Measurements from ENCODE around the gene HOXA7.

DNA sequence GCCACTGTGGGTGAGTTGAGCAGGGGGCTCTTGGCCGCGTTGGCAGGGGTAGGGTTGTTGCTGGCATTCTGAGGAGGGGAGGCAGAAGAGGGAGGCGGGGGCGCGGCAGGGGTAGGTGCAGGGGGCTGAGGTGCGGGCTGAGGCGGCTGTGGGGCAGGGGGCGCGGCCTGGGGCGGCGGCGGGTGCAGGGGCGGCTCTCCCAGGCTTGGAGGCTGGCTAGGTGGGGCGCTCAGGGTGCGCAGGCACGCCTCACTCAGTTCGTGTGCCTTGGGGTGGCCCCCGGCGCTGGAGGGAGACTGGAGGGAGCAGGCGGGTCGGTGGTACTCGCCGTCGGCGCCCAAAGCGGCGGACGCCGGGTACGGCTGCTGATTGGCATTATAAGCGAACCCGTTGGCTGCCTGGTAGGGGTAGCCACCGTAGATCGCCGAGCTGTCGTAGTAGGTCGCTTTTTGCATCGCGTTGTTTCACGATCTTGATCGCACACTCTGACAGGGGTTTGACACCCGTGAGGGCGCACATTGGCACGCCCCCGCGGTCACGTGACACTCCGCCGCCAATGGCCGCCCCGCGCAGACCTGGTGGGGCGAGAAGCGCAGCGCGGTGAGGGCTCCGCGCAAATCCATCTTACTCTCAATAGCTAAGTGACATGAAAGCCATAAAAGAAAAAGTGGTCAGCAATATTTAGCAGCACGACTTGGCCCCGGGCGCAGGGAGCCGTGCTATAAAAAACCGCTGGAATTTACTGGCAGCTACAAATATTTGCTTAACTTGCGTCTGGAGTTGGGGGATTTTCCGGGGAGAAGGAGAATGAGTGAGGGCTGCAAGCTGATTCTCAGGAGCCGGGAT lies 46.1 kb downstream of the HOXA7 start:
- TF ChIP-seq, protein P1, sequence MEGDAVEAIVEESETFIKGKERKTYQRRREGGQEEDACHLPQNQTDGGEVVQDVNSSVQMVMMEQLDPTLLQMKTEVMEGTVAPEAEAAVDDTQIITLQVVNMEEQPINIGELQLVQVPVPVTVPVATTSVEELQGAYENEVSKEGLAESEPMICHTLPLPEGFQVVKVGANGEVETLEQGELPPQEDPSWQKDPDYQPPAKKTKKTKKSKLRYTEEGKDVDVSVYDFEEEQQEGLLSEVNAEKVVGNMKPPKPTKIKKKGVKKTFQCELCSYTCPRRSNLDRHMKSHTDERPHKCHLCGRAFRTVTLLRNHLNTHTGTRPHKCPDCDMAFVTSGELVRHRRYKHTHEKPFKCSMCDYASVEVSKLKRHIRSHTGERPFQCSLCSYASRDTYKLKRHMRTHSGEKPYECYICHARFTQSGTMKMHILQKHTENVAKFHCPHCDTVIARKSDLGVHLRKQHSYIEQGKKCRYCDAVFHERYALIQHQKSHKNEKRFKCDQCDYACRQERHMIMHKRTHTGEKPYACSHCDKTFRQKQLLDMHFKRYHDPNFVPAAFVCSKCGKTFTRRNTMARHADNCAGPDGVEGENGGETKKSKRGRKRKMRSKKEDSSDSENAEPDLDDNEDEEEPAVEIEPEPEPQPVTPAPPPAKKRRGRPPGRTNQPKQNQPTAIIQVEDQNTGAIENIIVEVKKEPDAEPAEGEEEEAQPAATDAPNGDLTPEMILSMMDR (IDR thresholded peaks at IDR 0.05; ENCODE audit: poor library complexity) = no peak
- no peak for TF ChIP-seq EZH2 (IDR thresholded peaks at IDR 0.05; ENCODE audit: borderline replicate concordance)
